Mammary epithelial cell (primary cell): ENCODE data around the gene ZNF236.

Source experiments
- CTCF ChIP-seq, 2 donors: IDR thresholded peaks in 1 of 2; conservative IDR thresholded peaks in 1 of 2; 2 replicates each; pipeline ENCODE4 v1.5.1; 2011 to 2012; ENCODE audit warnings: inconsistent platforms in 2 of 2, low read length in 2 of 2, mild to moderate bottlenecking in 2 of 2, control low read depth in 1 of 2, low read depth in 1 of 2; ENCODE audit not compliant: insufficient read depth in 1 of 2; ENCODE audit errors: extremely low read depth in 1 of 2
- EZH2 ChIP-seq: IDR thresholded peaks from 2 replicates; pipeline ENCODE4 v1.6.1; 2012; ENCODE audit warnings: low read length, inconsistent platforms, borderline replicate concordance

- TF ChIP-seq CTCF (conservative IDR thresholded peaks at IDR 0.05 in 1 of 2, IDR thresholded peaks at IDR 0.05 in 1 of 2; ENCODE audit: extremely low read depth in 1 of 2, insufficient read depth in 1 of 2, low read depth in 1 of 2, low read length in 2 of 2) = no peak
- no peak for TF ChIP-seq EZH2
Measured at GRCh38 chr18:76791642-76792041, 30.7 kb upstream of the ZNF236 start.
